ENCODE data around the gene EGFL6.

The EGFL6 gene

DNA sequence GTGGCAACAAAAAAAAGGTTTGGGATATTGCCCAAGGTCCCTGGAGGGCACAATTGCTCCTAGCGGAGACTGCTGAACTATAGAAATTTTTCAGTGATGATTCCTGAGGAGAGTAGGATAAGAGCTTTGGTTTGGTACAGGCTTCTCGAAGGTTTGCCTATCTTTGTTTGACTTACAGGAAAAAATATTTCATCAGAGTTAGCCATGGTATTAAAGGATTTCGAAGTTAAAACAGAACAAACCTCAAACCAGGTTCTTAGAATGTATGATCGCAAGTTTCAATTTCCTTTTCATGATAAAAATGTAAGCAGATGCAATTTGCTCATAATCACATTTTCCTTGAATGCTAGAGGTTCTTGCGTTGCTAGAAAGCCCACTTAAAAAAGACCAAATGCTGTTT is 1.7 kb downstream of the EGFL6 start:
- Histone ChIP-seq H3K27ac (ENCODE audit: low read length) (no peak overlapping the region), H3K4me3 (ENCODE audit: low read length) (no peak overlapping the region), H3F3A (ENCODE audit: insufficient read depth, low read length) (no peaks in the 10 kb centered on the region), H4K20me1 (ENCODE audit: insufficient read depth, low read length) (no peaks in the 10 kb centered on the region), H3K36me3 (replicated peaks; ENCODE audit: insufficient read depth, low read length) (no peaks in the 10 kb centered on the region), H3K4me1 (ENCODE audit: low read length) (no peaks in the 10 kb centered on the region), H3K9ac (ENCODE audit: low read length) (no peak overlapping the region), H2AFZ (ENCODE audit: low read length) (no peak overlapping the region), H3K9me2 (replicated peaks; ENCODE audit: insufficient read depth, low read length) (no peaks in the 10 kb centered on the region), H3K4me2 (ENCODE audit: low read depth, low read length) (no peak overlapping the region), H3K9me3 (replicated peaks; ENCODE audit: insufficient read depth, low read length) (no peaks in the 10 kb centered on the region), H3K79me2 (ENCODE audit: low read length) (no peaks in the 10 kb centered on the region), H3K27me3 (replicated peaks; ENCODE audit: insufficient read depth, low read length) (no peaks in the 10 kb centered on the region)
- TF ChIP-seq EZH2 (optimal IDR thresholded peaks at IDR 0.05; ENCODE audit: low read depth, low read length) (no peak), EZH2phosphoT487 (IDR thresholded peaks at IDR 0.05; ENCODE audit: low read length) (no peak)
- TF ChIP-seq, protein P1, sequence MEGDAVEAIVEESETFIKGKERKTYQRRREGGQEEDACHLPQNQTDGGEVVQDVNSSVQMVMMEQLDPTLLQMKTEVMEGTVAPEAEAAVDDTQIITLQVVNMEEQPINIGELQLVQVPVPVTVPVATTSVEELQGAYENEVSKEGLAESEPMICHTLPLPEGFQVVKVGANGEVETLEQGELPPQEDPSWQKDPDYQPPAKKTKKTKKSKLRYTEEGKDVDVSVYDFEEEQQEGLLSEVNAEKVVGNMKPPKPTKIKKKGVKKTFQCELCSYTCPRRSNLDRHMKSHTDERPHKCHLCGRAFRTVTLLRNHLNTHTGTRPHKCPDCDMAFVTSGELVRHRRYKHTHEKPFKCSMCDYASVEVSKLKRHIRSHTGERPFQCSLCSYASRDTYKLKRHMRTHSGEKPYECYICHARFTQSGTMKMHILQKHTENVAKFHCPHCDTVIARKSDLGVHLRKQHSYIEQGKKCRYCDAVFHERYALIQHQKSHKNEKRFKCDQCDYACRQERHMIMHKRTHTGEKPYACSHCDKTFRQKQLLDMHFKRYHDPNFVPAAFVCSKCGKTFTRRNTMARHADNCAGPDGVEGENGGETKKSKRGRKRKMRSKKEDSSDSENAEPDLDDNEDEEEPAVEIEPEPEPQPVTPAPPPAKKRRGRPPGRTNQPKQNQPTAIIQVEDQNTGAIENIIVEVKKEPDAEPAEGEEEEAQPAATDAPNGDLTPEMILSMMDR (IDR thresholded peaks at IDR 0.05; ENCODE audit: low read length), result no peak
- no peak for DNase-seq

DNA sequence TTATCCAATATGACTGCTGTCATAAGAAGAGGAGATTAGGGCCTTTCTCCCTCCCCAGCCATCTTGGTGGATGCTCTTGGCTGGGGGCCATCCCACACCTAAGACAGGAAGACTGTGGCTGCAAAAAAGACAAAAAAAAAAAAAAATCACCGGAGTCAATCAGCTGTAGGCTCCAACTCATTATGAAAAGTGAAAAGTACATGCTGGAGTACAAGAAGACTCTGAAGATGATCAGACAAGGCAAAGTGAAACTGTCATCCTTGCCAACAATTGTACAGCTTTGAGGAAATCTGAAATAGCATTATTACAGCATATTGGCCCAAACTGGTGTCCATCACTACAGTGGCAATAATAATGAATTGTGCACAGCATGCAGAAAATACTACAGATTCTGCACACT is 5.2 kb downstream of the EGFL6 start:
- Histone ChIP-seq H3K9ac (ENCODE audit: low read length) (no peak overlapping the region), H3K9me3 (replicated peaks; ENCODE audit: insufficient read depth, low read length) (no peaks in the 10 kb centered on the region), H3K4me3 (ENCODE audit: low read length) (no peak overlapping the region), H3F3A (ENCODE audit: insufficient read depth, low read length) (no peaks in the 10 kb centered on the region), H3K36me3 (replicated peaks; ENCODE audit: insufficient read depth, low read length) (no peaks in the 10 kb centered on the region), H4K20me1 (ENCODE audit: insufficient read depth, low read length) (no peaks in the 10 kb centered on the region), H3K79me2 (ENCODE audit: low read length) (no peaks in the 10 kb centered on the region), H3K9me2 (replicated peaks; ENCODE audit: insufficient read depth, low read length) (no peaks in the 10 kb centered on the region), H2AFZ (ENCODE audit: low read length) (no peak overlapping the region), H3K27me3 (replicated peaks; ENCODE audit: insufficient read depth, low read length) (no peaks in the 10 kb centered on the region), H3K27ac (ENCODE audit: low read length) (no peak overlapping the region), H3K4me2 (ENCODE audit: low read depth, low read length) (no peak overlapping the region), H3K4me1 (ENCODE audit: low read length) (no peaks in the 10 kb centered on the region)
- no peak for DNase-seq
- no peak for TF ChIP-seq EZH2 (optimal IDR thresholded peaks at IDR 0.05; ENCODE audit: low read depth, low read length)
- TF ChIP-seq EZH2phosphoT487 (IDR thresholded peaks at IDR 0.05; ENCODE audit: low read length), result no peak
- TF ChIP-seq, protein P1 (IDR thresholded peaks at IDR 0.05; ENCODE audit: low read length), result no peak

DNA sequence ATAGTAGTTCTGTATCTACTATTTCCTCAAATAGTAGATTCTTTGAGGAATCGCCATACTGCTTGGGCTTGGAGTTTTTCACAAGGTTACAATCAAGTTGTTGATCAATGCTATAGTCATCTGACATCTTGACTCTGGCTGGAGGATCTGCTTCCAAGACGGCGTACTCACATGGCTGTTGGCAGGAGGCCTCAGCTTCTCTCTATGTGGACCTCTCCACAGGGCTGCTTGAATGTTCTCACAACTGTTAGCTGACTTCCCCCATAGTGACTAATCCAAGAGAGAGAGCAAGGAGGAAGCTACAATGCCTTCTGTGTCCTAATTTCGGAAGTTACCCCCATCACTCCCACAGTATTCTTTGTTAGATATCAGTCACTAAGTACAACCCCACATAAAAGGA is 10.3 kb downstream of the EGFL6 start:
- H3K9ac ChIP-seq (ENCODE audit: low read length), result no peak overlapping the region
- H3K4me2 ChIP-seq (ENCODE audit: low read depth, low read length), result no peak overlapping the region
- no peak overlapping the region for H3K4me3 ChIP-seq (ENCODE audit: low read length)
- no peaks in the 10 kb centered on the region for H3K79me2 ChIP-seq (ENCODE audit: low read length)
- no peak for DNase-seq
- H3K9me2 ChIP-seq (replicated peaks; ENCODE audit: insufficient read depth, low read length), result no peaks in the 10 kb centered on the region
- no peak overlapping the region for H3K27ac ChIP-seq (ENCODE audit: low read length)
- H2AFZ ChIP-seq (ENCODE audit: low read length), result no peak overlapping the region
- H3K4me1 ChIP-seq (ENCODE audit: low read length), result no peaks in the 10 kb centered on the region
- no peaks in the 10 kb centered on the region for H3K9me3 ChIP-seq (replicated peaks; ENCODE audit: insufficient read depth, low read length)
- TF ChIP-seq EZH2phosphoT487 (IDR thresholded peaks at IDR 0.05; ENCODE audit: low read length) (no peak), EZH2 (optimal IDR thresholded peaks at IDR 0.05; ENCODE audit: low read depth, low read length) (no peak)
- TF ChIP-seq, protein P1 (IDR thresholded peaks at IDR 0.05; ENCODE audit: low read length), result no peak
- no peaks in the 10 kb centered on the region for H3F3A ChIP-seq (ENCODE audit: insufficient read depth, low read length)
- H3K36me3 ChIP-seq (replicated peaks; ENCODE audit: insufficient read depth, low read length), result no peaks in the 10 kb centered on the region
- H4K20me1 ChIP-seq (ENCODE audit: insufficient read depth, low read length), result no peaks in the 10 kb centered on the region
- no peaks in the 10 kb centered on the region for H3K27me3 ChIP-seq (replicated peaks; ENCODE audit: insufficient read depth, low read length)

Measured in MM.1S (cell line).